Measurements from ENCODE around the gene SPOCK2. TPM values are rescaled to one million over a fixed set of nuclear protein-coding genes. Genes with fewer than 3 reads are reported as not detected.

Gene SPOCK2
- total and polyA plus RNA-seq, 4 donors, result 24.1 to 103 (median 60.1) TPM

- Histone ChIP-seq H3K4me1 (ENCODE audit: control insufficient read depth in 5 of 5, insufficient read depth in 5 of 5, low read length in 5 of 5) (peaks cover 0 to 9% (median 0%) of the 10 kb centered on the region in 5 donors), H3K27me3 (ENCODE audit: control insufficient read depth in 3 of 3, insufficient read depth in 3 of 3, low read length in 2 of 3) (peaks cover 0 to 14% (median 6%) of the 10 kb centered on the region in 3 donors), H3K9ac (ENCODE audit: insufficient read depth in 1 of 2, low read length in 2 of 2) (no peak overlapping the region), H3K9me3 (ENCODE audit: control insufficient read depth in 4 of 4, insufficient read depth in 3 of 4, low read length in 3 of 4) (no peaks in the 10 kb centered on the region), H3K4me3 (no peak overlapping the region), H3K27ac (ENCODE audit: low read depth in 1 of 2, low read length in 1 of 2) (peak overlapping the region in 1 of 2 donors; percentile 37), H3K36me3 (ENCODE audit: control insufficient read depth in 4 of 4, insufficient read depth in 4 of 4, low read length in 4 of 4) (no peaks in the 10 kb centered on the region)
- DNase-seq (no peak), ATAC-seq (ENCODE audit: insufficient read depth, low FRiP score) (no peak)
- no peak for TF ChIP-seq CTCF (IDR thresholded peaks at IDR 0.05; ENCODE audit: control extremely low read depth, extremely low read depth)
- WGBS, 2 donors, result 80 to 85% methylated on average over 14 of the region's 14 CpGs
Measured at GRCh38 chr10:72081772-72082590, 6.4 kb downstream of the SPOCK2 start.

- Histone ChIP-seq H3K4me3 (no peak overlapping the region), H3K27ac (ENCODE audit: low read depth in 1 of 2, low read length in 1 of 2) (peak overlapping the region in 1 of 2 donors; percentile 37), H3K9ac (ENCODE audit: insufficient read depth in 1 of 2, low read length in 2 of 2) (no peak overlapping the region), H3K36me3 (ENCODE audit: control insufficient read depth in 4 of 4, insufficient read depth in 4 of 4, low read length in 4 of 4) (no peaks in the 10 kb centered on the region), H3K4me1 (ENCODE audit: control insufficient read depth in 5 of 5, insufficient read depth in 5 of 5, low read length in 5 of 5) (peaks cover 0 to 5% (median 0%) of the 10 kb centered on the region in 5 donors), H3K27me3 (ENCODE audit: control insufficient read depth in 3 of 3, insufficient read depth in 3 of 3, low read length in 2 of 3) (peaks cover 0 to 7% (median 0%) of the 10 kb centered on the region in 3 donors), H3K9me3 (ENCODE audit: control insufficient read depth in 4 of 4, insufficient read depth in 3 of 4, low read length in 3 of 4) (no peaks in the 10 kb centered on the region)
- TF ChIP-seq CTCF (IDR thresholded peaks at IDR 0.05; ENCODE audit: control extremely low read depth, extremely low read depth), result no peak
- 90 to 92% methylated on average over 9 of the region's 9 CpGs for WGBS, 2 donors
- no peak for DNase-seq
- ATAC-seq (ENCODE audit: insufficient read depth, low FRiP score), result no peak
Measured at GRCh38 chr10:72081210-72081609, 7.1 kb downstream of the SPOCK2 start.

GRCh38 chr10:72080042-72080975, 8.0 kb downstream of the SPOCK2 start:
- DNase-seq (peak in 1 of 3 donors; percentile 27), ATAC-seq (ENCODE audit: insufficient read depth, low FRiP score) (peak; percentile 23)
- Histone ChIP-seq H3K9me3 (ENCODE audit: control insufficient read depth in 4 of 4, insufficient read depth in 3 of 4, low read length in 3 of 4) (no peaks in the 10 kb centered on the region), H3K4me1 (ENCODE audit: control insufficient read depth in 5 of 5, insufficient read depth in 5 of 5, low read length in 5 of 5) (peaks cover 0 to 5% (median 0%) of the 10 kb centered on the region in 5 donors), H3K9ac (ENCODE audit: insufficient read depth in 1 of 2, low read length in 2 of 2) (no peak overlapping the region), H3K36me3 (ENCODE audit: control insufficient read depth in 4 of 4, insufficient read depth in 4 of 4, low read length in 4 of 4) (no peaks in the 10 kb centered on the region), H3K27ac (ENCODE audit: low read depth in 1 of 2, low read length in 1 of 2) (peak overlapping the region in 1 of 2 donors; percentile 51), H3K4me3 (no peak overlapping the region), H3K27me3 (ENCODE audit: control insufficient read depth in 3 of 3, insufficient read depth in 3 of 3, low read length in 2 of 3) (peaks cover 0 to 4% (median 0%) of the 10 kb centered on the region in 3 donors)
- TF ChIP-seq CTCF (IDR thresholded peaks at IDR 0.05; ENCODE audit: control extremely low read depth, extremely low read depth), result no peak
- WGBS, 2 donors, result 75 to 82% methylated on average over 13 to 14 of the region's 14 CpGs
